22Rv1 (cell line): Measurements from ENCODE around the gene EPB41.

Experiments
- ZFX ChIP-seq: fragments of 450-650 bp; IDR thresholded peaks from 2 replicates; pipeline ENCODE4 v1.6.1; 2017; ENCODE audit warnings: antibody characterized with exemption, borderline replicate concordance
- TF ChIP-seq, protein P1 (sequence below): fragments of 450-650 bp; IDR thresholded peaks from 2 replicates; pipeline ENCODE4 v1.5.1; 2017; ENCODE audit warnings: mild to moderate bottlenecking

DNA sequence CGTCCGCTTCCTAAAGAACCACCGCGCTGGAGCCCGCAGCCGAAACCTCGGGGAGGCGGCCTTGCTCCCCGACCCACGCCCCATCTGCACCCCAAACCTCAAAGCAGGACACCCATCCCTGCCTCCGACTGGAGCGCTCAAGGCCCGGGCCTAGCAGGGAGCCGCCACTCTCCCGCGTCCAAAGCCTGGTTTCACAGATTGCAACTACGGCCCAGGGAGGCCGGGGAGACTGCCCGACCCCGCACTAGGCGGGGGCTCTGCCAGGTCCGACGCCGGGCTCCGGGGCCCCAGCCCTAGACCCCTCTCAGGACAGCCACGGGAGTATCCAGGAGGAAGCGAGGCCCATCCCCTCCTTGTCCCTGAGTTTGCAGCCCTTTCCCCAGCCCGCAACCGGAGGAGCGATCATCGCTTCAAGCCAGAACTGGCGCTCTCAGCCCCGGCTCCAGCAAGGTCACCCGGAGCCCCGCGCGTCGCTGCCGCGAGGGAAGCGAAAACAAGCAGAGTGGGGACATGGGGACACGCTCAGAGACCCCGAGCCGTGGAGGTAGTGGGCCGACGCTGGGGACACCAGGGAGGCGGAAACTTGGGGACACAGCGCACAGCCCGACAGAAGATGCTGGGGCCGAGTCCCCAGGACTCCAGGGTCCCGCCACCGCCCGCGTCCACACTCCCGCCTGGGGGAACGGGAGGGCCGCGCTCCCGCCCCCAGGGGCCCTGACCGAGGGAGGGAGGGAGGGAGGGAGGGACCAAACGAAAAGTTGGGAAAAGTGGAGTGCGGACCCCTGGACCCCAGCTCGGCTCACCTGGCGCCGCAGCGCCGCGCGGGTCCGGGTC, 208.9 kb downstream of the EPB41 start:
- TF ChIP-seq, protein P1, sequence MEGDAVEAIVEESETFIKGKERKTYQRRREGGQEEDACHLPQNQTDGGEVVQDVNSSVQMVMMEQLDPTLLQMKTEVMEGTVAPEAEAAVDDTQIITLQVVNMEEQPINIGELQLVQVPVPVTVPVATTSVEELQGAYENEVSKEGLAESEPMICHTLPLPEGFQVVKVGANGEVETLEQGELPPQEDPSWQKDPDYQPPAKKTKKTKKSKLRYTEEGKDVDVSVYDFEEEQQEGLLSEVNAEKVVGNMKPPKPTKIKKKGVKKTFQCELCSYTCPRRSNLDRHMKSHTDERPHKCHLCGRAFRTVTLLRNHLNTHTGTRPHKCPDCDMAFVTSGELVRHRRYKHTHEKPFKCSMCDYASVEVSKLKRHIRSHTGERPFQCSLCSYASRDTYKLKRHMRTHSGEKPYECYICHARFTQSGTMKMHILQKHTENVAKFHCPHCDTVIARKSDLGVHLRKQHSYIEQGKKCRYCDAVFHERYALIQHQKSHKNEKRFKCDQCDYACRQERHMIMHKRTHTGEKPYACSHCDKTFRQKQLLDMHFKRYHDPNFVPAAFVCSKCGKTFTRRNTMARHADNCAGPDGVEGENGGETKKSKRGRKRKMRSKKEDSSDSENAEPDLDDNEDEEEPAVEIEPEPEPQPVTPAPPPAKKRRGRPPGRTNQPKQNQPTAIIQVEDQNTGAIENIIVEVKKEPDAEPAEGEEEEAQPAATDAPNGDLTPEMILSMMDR, result no peak
- no peak for TF ChIP-seq ZFX
